Stomach (tissue), 4 donors: ENCODE data around the gene LRRC27.

Experiments used
- CTCF ChIP-seq, 7 experiments: fragments of 450-650 bp in 4 of 7; fragments of 200-600 bp in 3 of 7; sonication (generic) in 3 of 7; IDR thresholded peaks; one replicate each; pipeline ENCODE4 v1.5.1; 2016 to 2019; ENCODE audit warnings: antibody characterized with exemption in 7 of 7, control low read depth in 2 of 7, mild to moderate bottlenecking in 1 of 7
- POLR2A ChIP-seq, 4 donors: fragments of 450-650 bp; IDR thresholded peaks; one replicate each; pipeline ENCODE4 v1.6.1; 2016; ENCODE audit warnings: antibody characterized with exemption in 4 of 4, control low read depth in 2 of 4, mild to moderate bottlenecking in 1 of 4, moderate library complexity in 1 of 4

DNA sequence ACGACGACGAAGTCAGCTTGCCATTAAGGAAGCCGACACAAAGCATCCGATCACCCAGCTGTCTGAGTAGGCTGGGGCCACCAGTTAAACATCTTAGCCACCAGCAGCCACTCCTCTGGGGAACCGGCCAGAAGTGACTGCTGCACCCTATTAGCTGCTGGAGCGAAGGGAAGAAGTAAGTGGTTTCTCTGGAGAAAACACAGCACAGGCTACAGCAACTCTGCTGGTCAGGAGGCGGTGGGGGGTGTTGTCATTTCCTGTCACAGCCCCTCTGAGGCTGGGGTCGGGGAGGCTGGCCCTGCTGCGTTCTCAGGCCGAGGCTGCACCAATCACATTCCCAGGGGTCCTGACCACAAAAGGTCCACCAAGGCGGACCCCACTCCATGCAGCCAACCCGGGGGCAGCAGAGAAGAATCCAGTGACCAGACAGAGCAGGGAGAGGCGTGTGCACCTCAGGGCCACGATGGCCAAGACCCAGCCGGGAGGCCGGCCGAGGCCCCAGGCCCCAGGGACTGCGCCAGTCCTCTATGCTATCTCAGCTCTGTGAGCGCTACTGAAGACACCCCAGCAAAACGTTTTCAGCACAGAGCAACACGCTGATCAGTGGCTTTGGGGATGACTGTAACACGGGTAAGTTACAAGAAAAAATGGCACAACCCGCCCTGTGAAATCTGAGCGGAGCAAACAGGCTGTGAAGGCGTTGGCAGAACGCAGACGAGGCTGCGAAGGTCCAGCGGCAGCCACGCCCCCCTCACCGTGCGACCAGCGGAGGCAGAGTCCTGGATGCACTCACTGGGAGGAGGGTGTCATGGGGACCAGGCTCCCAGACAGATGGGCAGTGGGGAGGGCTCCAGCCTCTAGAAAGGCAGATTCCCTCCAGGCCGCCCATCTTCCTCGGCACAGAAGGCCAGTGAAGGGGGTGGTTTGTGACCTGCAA lies 49.1 kb upstream of the LRRC27 start:
- TF ChIP-seq CTCF (IDR thresholded peaks at IDR 0.05), result no peak
- TF ChIP-seq POLR2A (IDR thresholded peaks at IDR 0.05), result no peak
